ENCODE data around the gene MKKS. TPM values are rescaled to one million over a fixed set of nuclear protein-coding genes. Genes with fewer than 3 reads are reported as not detected.
A peak's percentile ranks its signal among the peaks of the same experiment; 100 is the strongest.
"Not testable (repeated sequence)": the region's sequence is repeated elsewhere in the genome, so short reads cannot be mapped to it uniquely, and the experiment has no call there.

Gene MKKS
- total RNA-seq, 1 experiment from 2014 or later: 20.9 TPM

GRCh38 chr20:10398834-10399369 lies 35.1 kb downstream of the MKKS start:
- DNase-seq (ENCODE audit: low spot score) (no peak), ATAC-seq (peak; percentile 58)
- Mint-ChIP-seq H3K36me3 (peaks cover 2% of the 10 kb centered on the region; the same call in 1 of the 2 replicates), H3K27ac (no peak overlapping the region), H3K4me1 (no peaks in the 10 kb centered on the region), H3K9me3 (no peaks in the 10 kb centered on the region), H3K4me3 (no peak overlapping the region), H3K27me3 (ENCODE audit: low read depth) (no peaks in the 10 kb centered on the region)
- TF ChIP-seq ZNF138 (CRISPR knock-in tag; conservative IDR thresholded peaks at IDR 0.05) (no peak), SOX15 (CRISPR knock-in tag; IDR thresholded peaks at IDR 0.05) (no peak), MLX (CRISPR knock-in tag; IDR thresholded peaks at IDR 0.05) (no peak), ATF2 (CRISPR knock-in tag; IDR thresholded peaks at IDR 0.05; ENCODE audit: borderline replicate concordance, low read depth) (no peak), FOXP4 (CRISPR knock-in tag; IDR thresholded peaks at IDR 0.05) (no peak), CBFB (CRISPR knock-in tag; IDR thresholded peaks at IDR 0.05; ENCODE audit: low read depth) (no peak), TEAD4 (CRISPR knock-in tag; IDR thresholded peaks at IDR 0.05) (no peak), CDX4 (CRISPR knock-in tag; IDR thresholded peaks at IDR 0.05; ENCODE audit: borderline replicate concordance) (no peak), ELF4 (CRISPR knock-in tag; IDR thresholded peaks at IDR 0.05; ENCODE audit: low read depth) (no peak), ZBTB43 (CRISPR knock-in tag; IDR thresholded peaks at IDR 0.05) (no peak), SMAD3 (CRISPR knock-in tag; IDR thresholded peaks at IDR 0.05; ENCODE audit: borderline replicate concordance) (no peak), RELA (CRISPR knock-in tag; IDR thresholded peaks at IDR 0.05; ENCODE audit: borderline replicate concordance) (no peak), ZNF671 (CRISPR knock-in tag; IDR thresholded peaks at IDR 0.05) (no peak), MYBL2 (CRISPR knock-in tag; IDR thresholded peaks at IDR 0.05) (no peak), TCF7 (CRISPR knock-in tag; IDR thresholded peaks at IDR 0.05; ENCODE audit: low read depth) (no peak), ZNF396 (CRISPR knock-in tag; IDR thresholded peaks at IDR 0.05; ENCODE audit: borderline replicate concordance) (no peak), PREB (CRISPR knock-in tag; IDR thresholded peaks at IDR 0.05; ENCODE audit: borderline replicate concordance) (no peak), IRF2 (CRISPR knock-in tag; IDR thresholded peaks at IDR 0.05; ENCODE audit: borderline replicate concordance, low read depth) (no peak), CREB1 (CRISPR knock-in tag; IDR thresholded peaks at IDR 0.05) (no peak)
- ChIA-PET CTCF (interaction anchor here (0.6 kb wide), 1 partner anchor 18 kb away, joined by 5 read pairs; no protein-coding TSS in a partner anchor), POLR2A (no interaction called here)

- H3K9me3 Mint-ChIP-seq: peaks cover 15% of the 10 kb centered on the region
- ATAC-seq; POLR2A ChIA-PET; H3K4me1 Mint-ChIP-seq; H3K27ac Mint-ChIP-seq; CTCF ChIA-PET; H3K4me3 Mint-ChIP-seq; H3K27me3 Mint-ChIP-seq (ENCODE audit: low read depth); H3K36me3 Mint-ChIP-seq; DNase-seq (ENCODE audit: low spot score): not testable (repeated sequence)
Measured at GRCh38 chr20:10394752-10395151, 39.3 kb downstream of the MKKS start.

All from WTC11 (cell line).